Subcutaneous abdominal adipose tissue (tissue), 5 donors: Measurements from ENCODE around the gene C6orf136.
"Not testable (repeated sequence)": the region's sequence is repeated elsewhere in the genome, so short reads cannot be mapped to it uniquely, and the experiment has no call there.

Experiments used
- H3K27ac ChIP-seq: one replicate; pipeline ENCODE4 v1.7.0; 2013; ENCODE audit warnings: low read depth, mild to moderate bottlenecking, inconsistent platforms, low read length, moderate library complexity
- H3K27me3 ChIP-seq, 5 donors: one replicate each; pipeline ENCODE4 v1.7.0; 2013; ENCODE audit warnings: low read length in 5 of 5, inconsistent platforms in 1 of 5; ENCODE audit not compliant: control insufficient read depth in 5 of 5, insufficient read depth in 4 of 5
- H3K36me3 ChIP-seq, 5 donors: one replicate each; pipeline ENCODE4 v1.7.0; 2013; ENCODE audit warnings: low read length in 5 of 5; ENCODE audit not compliant: control insufficient read depth in 5 of 5, insufficient read depth in 5 of 5
- H3K4me1 ChIP-seq, 5 donors: one replicate each; pipeline ENCODE4 v1.7.0; 2013; ENCODE audit warnings: low read length in 5 of 5, mild to moderate bottlenecking in 3 of 5, moderate library complexity in 1 of 5; ENCODE audit not compliant: control insufficient read depth in 5 of 5, insufficient read depth in 5 of 5
- H3K4me3 ChIP-seq, 5 donors: one replicate each; pipeline ENCODE4 v1.7.0; 2013; ENCODE audit warnings: low read length in 5 of 5, low read depth in 1 of 5
- H3K9ac ChIP-seq, 5 donors: one replicate each; pipeline ENCODE4 v1.7.0; 2013; ENCODE audit warnings: low read length in 5 of 5, mild to moderate bottlenecking in 4 of 5, moderate library complexity in 3 of 5
- H3K9me3 ChIP-seq, 5 donors: one replicate each; pipeline ENCODE4 v1.7.0; 2013; ENCODE audit warnings: low read length in 5 of 5; ENCODE audit not compliant: control insufficient read depth in 5 of 5
- donor health status: healthy.
- donor health status: healthy.
- donor health status: healthy.
- donor health status: healthy.
- donor health status: healthy.

C6orf136 gene

DNA sequence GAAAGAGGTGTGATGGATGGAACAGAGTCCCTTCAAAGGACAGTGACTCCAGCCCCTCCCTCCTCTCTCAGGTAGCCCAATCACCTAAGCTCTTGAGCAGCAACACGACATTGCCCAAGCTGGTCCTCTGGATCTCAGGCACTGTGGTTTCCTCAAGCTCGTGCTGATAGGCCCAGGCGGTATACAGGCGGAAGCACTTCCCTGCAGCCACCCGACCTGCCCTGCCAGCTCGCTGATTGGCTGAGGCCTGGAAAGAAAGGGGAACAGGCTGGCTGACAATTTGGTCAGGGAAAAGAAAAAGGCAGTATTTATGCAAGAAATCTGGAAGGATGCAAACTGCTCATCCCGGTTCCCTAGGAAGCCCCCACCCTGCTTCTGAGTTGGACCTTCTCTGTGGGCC, 9.6 kb downstream of the C6orf136 start:
- no peaks in the 10 kb centered on the region for H3K9me3 ChIP-seq
- H3K4me1 ChIP-seq, result peaks cover 0 to 4% (median 0%) of the 10 kb centered on the region in 5 donors
- H3K27me3 ChIP-seq, result no peaks in the 10 kb centered on the region
- no peak overlapping the region for H3K27ac ChIP-seq
- H3K9ac ChIP-seq, result no peak overlapping the region
- H3K36me3 ChIP-seq, result peaks cover 5 to 94% (median 88%) of the 10 kb centered on the region in 5 donors
- H3K4me3 ChIP-seq, result no peak overlapping the region

DNA sequence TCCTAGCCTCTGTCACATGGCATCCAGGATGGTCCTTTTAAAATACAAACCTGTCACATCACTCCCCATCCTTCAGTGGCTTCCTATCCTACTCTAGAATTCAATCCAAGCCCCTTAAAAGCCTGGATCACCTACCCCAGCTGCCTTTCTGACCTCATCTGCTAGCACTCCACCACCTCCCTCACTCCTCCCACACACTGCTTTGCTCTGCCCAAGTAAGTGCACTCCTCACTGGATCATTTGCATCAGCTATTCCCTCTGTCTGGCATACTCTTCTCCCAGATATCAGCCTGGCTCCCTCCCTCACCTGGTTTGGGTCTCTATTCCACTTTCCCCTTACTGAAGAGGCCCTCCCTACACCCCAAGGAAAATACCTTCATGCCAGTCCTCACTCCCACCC, 10.5 kb downstream of the C6orf136 start:
- Histone ChIP-seq H3K36me3 (peaks cover 6 to 94% (median 89%) of the 10 kb centered on the region in 5 donors), H3K4me3 (no peak overlapping the region), H3K9ac (no peak overlapping the region), H3K4me1 (peaks cover 0 to 4% (median 0%) of the 10 kb centered on the region in 5 donors), H3K27me3 (no peaks in the 10 kb centered on the region), H3K9me3 (no peaks in the 10 kb centered on the region), H3K27ac (no peak overlapping the region)

GRCh38 chr6:30657922-30658321, 11.0 kb downstream of the C6orf136 start:
- H3K27ac ChIP-seq, H3K27me3 ChIP-seq, H3K9me3 ChIP-seq, H3K9ac ChIP-seq, H3K4me1 ChIP-seq, H3K4me3 ChIP-seq: not testable (repeated sequence)
- H3K36me3 ChIP-seq, result peaks cover 6 to 94% (median 89%) of the 10 kb centered on the region in 5 donors

- Histone ChIP-seq H3K9ac (no peak overlapping the region), H3K4me1 (no peaks in the 10 kb centered on the region), H3K27me3 (no peaks in the 10 kb centered on the region), H3K9me3 (no peaks in the 10 kb centered on the region), H3K27ac (no peak overlapping the region), H3K36me3 (peaks cover 21 to 83% (median 70%) of the 10 kb centered on the region in 5 donors), H3K4me3 (no peak overlapping the region)
These were observed 18.2 kb downstream of the C6orf136 start for GRCh38 chr6:30664994-30665767.

DNA sequence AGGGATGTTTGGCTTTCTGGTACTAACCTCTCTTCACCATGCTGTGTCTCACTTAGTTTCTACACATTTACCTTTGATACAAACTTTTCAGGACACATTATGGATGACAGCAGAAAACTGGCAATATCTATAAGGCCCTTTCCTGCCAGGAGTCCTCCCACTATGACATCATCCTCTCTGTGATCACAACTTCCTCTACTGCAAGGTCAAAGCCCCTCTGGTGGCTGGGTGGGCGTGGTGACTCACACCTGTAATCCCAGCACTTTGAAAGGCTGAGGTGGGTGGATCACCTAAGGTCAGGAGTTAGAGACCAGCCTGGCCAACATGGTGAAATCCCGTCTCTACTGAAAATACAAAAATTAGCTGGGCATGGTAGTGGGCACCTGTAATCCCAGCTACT, 19.4 kb downstream of the C6orf136 start:
- peaks cover 21 to 86% (median 71%) of the 10 kb centered on the region in 5 donors for H3K36me3 ChIP-seq

DNA sequence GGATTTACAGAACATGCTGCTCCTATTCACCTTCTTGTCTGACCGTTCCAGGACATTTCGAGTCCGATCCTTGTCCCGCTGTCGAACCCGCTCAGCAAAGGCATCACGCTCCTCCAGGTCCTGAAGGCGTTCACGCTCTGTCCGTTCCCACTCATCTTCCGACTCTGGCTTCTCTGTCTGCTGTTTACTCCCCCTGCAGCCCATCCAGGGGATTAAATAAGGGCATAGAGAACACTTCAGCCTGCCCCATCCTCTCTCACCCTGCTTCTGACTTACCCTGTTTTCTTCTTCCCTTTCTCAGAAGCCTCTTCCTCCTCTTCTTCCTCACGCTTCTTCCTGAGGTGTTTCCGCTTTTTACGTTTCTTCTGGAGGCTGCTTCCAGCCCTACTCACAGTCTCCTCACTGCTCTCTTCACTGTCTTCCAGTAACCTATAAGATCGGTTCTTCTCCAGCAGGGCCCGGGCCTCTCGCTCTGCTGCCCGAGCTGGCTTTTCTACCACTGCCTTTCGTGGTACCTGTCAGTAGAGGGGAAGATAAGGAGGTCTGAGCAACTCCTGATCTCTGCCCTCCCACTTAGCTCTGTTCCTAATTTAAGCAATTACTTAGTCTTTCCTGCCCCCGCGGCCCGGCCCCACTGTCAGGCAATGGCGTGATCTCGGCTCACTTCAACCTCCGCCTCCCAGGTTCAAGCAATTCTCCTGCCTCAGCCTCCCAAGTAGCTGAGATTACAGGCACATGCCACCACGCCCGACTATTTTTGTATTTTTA, 24.0 kb downstream of the C6orf136 start:
- no peaks in the 10 kb centered on the region for H3K9me3 ChIP-seq
- no peaks in the 10 kb centered on the region for H3K27me3 ChIP-seq
- no peak overlapping the region for H3K27ac ChIP-seq
- H3K9ac ChIP-seq, result peak overlapping the region in 2 of 5 donors; percentile 93 to 95
- H3K4me1 ChIP-seq, result peaks cover 0 to 21% (median 16%) of the 10 kb centered on the region in 5 donors
- no peak overlapping the region for H3K4me3 ChIP-seq
- H3K36me3 ChIP-seq, result peaks cover 12 to 44% (median 31%) of the 10 kb centered on the region in 5 donors

More for the DNA sequence above, 19.4 kb downstream of the C6orf136 start:
- not testable (repeated sequence) for H3K27ac ChIP-seq, H3K4me3 ChIP-seq, H3K4me1 ChIP-seq, H3K9ac ChIP-seq, H3K9me3 ChIP-seq, H3K27me3 ChIP-seq

DNA sequence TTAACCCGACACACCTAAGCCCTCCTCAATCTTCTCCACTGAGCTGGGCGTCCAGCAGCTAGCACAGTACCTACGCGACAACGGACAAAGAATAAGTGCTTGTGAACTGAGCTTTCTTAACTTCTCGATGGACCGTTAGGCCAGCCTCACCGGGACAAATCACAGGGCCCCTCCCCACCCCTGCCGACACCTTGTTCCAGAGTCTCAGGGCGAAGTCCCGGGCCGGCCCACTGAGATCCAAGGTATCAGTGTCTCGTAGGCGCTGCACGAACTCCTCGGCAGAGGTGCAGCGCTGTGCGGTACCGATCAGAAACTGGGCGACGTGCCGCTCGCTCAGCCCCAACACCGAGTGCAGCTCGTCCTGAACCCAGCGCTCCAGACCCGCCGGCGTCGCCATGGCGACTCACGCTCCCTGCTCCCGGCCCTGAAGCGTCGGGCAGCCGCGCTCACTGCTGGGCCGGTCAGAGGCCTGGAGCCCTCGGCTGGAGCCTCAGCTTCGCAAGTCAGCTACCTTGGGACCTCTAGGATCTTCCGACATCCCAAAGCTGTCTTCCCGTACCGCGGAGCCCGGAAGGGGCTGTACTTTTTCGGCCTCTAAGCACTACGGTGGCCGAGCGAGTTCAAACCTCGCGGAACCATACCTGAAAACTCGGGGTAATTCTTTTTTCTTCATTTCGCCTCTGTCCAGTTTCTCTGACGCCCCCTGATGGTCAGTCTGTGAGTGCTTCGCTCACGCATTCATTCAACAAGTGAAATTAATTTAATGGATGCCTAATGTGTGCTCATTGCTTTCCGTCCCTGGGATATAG, 25.7 kb downstream of the C6orf136 start, which contains the start of gene DHX16:
TSS of gene DHX16 (minus strand) at position 562 of the 809 bp plus-strand sequence. CDS start at position 397, 165 bp downstream.
- peaks cover 0 to 21% (median 16%) of the 10 kb centered on the region in 5 donors for H3K4me1 ChIP-seq
- H3K9ac ChIP-seq, result peak within 1 kb of the TSS; percentile 38 to 96 (median 93)
- peak within 1 kb of the TSS; percentile 67 for H3K27ac ChIP-seq
- peaks cover 11 to 45% (median 39%) of the 10 kb centered on the region in 5 donors for H3K36me3 ChIP-seq
- no peaks in the 10 kb centered on the region for H3K9me3 ChIP-seq
- H3K27me3 ChIP-seq, result no peaks in the 10 kb centered on the region
- peak within 1 kb of the TSS; percentile 94 to 99 (median 95) for H3K4me3 ChIP-seq

GRCh38 chr6:30676660-30677285, 29.8 kb downstream of the C6orf136 start:
- Histone ChIP-seq H3K4me1 (peaks cover 0 to 41% (median 38%) of the 10 kb centered on the region in 5 donors), H3K27ac (no peak overlapping the region), H3K9me3 (no peaks in the 10 kb centered on the region), H3K36me3 (peaks cover 6 to 47% (median 36%) of the 10 kb centered on the region in 5 donors), H3K9ac (no peak overlapping the region), H3K4me3 (no peak overlapping the region), H3K27me3 (no peaks in the 10 kb centered on the region)

DNA sequence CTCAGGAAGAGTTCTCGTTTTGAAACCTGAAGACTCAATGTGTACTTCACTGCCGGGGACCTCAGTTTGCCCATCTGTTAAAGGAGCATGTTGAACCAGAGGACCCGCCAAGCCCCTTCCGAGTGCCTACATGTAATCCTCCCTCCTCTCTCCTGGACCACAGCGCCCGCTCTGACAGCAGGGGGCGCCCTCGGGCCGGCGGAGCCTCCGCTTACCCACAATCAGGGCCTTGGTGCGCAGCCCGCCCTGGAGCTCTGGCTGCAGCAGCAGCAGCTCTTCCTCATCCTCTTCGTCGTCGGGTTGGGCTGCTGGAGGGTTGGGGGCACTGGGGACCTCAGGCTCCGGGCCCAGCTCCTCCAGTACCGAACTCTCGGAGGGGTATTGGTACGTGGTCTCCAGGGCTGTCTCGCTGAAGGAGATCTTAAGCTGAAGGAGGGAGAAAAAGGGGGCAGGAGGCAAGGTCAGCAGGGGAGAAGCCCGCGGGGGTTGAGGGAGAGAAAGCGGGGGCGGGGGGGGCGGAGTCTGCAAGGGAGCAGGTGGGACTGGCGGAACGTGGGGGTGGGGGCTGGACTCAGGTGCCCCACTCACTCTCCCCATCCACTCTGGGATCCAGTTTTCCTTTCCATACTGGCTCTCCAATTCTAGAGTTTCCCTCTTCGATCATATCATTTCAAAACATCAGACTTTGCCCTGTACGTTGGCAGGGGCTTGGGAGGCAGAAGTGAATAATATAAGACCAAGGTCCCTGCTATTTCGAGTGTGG, 32.2 kb downstream of the C6orf136 start:
- H3K9ac ChIP-seq, result peak overlapping the region in 4 of 5 donors; percentile 30 to 66 (median 64)
- H3K9me3 ChIP-seq, result no peaks in the 10 kb centered on the region
- peak overlapping the region; percentile 100 for H3K27ac ChIP-seq
- peaks cover 14 to 54% (median 50%) of the 10 kb centered on the region in 5 donors for H3K4me1 ChIP-seq
- peaks cover 0 to 5% (median 0%) of the 10 kb centered on the region in 5 donors for H3K27me3 ChIP-seq
- H3K36me3 ChIP-seq, result peaks cover 6 to 47% (median 37%) of the 10 kb centered on the region in 5 donors
- H3K4me3 ChIP-seq, result peak overlapping the region in 4 of 5 donors; percentile 17 to 44 (median 22)
